GM21737 (cell line): ENCODE measurements around the gene PLAC9.

Experiments
- ATAC-seq: cut with Tn5 transposase; IDR thresholded peaks from one replicate; pipeline ENCODE4 v1.9.1; 2021; ENCODE audit warnings: mild to moderate bottlenecking, moderate library complexity; ENCODE audit not compliant: unreplicated experiment

PLAC9 gene

DNA sequence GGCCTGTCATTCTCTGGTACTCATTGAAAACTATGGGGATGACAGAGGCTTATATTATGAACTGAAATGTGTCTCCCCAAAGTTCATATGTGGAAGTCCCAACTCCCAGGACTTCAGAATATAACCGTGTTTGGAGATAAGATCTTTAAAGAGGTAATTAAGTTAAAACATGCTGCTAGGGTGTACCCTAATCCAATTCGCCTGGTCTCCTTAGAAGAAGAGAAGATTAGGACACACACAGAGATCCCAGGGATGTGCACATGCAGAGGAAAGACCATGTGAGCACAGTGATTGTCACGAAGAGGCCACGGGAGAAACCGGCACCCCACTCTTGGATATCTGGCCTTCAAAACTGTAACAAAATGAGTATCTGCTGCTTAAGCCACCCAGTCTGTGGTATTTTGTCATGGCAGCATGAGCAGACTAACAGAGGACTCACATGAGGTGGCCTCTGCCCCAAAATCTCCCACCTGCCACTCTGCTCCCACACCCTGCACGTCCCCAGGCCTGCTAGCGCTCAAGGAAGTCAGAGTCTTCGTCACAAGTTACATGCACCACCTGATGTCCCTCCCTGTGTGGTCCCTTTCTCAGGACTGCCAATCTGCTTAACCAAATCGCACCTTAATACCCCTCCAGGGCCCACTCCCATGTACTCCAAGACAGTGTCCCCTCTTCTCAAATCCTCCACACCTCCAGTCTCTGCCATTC lies 26.8 kb downstream of the PLAC9 start:
- no peak for ATAC-seq

DNA sequence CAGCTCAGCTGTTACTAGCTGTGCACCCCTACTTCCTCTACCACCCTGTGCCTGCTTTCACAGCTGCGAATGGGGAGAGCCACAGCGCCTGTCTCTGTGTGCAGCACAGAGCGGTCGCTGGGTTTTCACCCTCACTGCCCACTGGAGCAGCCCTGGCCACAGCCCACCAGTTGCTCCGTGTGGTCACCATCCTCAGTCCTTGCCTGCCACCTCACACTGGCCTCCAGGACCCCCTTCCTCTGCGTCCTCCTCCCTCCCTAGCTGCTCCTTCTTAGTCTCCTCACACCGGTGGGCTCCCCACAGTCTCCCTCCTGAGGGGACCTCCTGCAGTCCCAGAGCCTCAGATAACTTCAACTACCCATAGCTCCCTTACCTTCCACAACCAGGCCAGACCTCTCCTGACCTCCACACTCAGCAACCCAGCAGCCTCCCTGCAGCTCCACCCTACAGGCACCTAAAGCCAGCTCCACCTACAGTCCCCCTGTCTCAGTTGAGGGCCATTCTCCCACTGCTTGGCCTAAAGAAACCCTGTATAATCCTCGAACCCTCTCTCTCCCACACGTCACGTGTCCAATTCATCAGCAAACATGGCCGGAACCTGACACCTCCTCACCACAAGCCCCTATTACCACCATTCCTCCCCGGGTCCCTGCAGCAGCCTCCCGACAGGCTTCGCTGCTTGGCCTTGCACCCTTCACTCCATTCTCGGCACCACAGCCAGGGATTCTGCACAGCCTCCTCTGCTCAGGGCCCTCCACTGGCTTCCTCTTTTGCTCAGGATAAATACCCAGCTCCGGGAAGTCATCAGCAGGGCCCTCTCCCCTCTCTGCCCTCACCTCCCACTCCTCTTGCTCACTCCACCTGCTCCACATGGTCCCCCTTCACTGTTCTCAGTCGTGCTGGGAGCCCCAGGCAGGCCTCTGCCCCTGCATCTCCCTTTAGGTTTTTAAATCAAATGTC lies 28.1 kb downstream of the PLAC9 start:
- ATAC-seq, result no peak

DNA sequence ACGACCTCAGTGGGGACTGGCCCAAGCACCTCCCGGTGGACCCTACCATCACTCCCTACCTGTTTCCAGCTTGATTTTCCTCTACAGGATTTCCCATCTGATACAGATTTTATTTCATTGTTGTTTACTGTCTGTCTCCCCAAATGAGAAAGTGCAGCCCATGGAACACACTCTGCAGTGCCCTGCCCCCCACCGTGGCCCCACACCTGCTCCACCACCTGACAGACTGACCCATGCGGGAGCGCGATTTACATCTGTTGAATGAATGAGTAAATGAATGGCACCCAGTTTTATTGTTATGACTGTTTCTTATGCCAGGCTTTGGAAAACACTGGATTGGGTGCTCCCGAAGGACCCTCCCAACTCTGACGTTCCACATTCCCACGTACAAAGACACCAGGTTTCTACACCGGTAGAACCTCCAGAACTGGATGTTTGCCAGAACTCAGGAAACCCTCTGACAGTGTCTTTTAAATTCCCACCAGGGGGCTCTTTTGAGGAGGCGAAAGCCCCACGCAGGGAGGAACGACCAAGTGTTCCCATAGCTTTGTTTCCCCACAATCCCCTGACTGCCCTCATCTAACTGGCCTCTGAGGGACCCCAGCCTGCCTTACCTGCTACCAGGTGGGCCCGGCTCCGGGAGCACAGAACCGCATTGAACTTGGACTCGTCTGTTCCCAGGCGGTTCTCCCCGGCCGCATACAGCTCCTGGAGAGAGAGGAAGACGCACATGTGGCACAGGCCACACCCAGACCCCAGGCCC lies 29.0 kb downstream of the PLAC9 start:
- ATAC-seq, result no peak

DNA sequence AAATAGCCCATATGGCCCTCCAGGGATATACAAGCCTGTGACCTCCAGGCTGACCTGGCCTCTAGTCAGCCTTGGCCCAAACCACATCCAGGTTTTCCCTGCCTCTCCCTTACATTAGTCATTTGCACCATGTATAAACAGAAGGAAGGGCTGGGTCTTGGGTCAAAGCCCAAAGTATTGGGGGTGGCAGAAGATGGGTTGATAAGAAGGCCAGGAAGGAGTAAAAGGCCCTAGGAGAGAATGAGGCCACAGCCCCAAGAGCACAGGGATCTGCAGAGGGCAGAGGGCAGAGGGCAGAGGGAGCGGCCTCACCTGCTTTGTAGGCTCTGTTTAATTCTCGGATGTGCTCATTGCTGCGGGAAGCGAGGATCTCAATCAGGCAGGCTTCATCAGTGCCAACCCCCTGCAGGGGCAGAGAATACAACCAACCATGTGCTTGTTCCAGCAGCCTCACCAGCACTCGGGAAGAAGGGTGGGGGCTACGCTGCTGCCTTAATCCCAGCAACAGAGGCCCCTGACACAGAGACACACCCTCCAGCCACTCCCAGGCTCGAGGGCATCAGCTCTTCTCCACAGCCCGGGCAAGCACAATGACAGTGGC lies 31.3 kb downstream of the PLAC9 start:
- no peak for ATAC-seq

DNA sequence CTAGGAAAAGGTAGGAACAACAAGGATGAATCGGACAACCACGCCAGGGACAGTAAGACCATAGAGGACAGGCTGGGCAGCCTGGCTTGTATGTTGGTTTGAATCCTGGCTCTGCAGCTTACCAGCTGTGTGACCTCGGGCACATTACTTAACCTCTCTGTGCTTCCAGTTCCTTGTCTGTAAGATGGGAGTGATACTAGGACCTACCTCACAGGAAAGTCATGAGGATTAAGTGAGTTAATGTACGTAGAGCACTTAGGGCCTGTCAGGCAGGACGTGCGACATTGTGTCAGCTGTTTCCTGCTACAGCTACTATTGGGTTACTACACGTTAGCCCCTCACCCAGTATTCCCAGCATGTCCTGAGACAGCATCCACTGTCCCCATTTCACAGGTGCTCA lies 32.1 kb downstream of the PLAC9 start:
- no peak for ATAC-seq

DNA sequence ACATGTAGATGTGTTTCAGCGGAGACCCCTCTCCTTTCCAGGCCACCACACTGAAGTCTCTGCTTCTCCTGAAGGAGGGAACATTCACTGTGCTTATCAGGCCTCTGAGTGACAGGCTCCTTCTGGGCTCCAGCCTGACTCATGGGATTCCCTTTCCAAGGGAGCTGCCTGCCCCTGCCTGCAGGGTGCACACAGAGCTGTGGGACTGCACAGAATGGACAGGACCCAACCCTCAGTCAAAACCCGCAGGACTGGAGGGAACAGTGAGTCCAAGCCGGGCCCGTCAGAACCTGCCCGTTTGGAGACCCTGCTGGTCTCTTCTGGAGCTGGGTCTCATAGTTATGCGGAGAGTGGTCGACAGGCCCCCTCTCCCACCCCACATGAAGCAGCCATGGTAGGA lies 32.6 kb downstream of the PLAC9 start:
- no peak for ATAC-seq

DNA sequence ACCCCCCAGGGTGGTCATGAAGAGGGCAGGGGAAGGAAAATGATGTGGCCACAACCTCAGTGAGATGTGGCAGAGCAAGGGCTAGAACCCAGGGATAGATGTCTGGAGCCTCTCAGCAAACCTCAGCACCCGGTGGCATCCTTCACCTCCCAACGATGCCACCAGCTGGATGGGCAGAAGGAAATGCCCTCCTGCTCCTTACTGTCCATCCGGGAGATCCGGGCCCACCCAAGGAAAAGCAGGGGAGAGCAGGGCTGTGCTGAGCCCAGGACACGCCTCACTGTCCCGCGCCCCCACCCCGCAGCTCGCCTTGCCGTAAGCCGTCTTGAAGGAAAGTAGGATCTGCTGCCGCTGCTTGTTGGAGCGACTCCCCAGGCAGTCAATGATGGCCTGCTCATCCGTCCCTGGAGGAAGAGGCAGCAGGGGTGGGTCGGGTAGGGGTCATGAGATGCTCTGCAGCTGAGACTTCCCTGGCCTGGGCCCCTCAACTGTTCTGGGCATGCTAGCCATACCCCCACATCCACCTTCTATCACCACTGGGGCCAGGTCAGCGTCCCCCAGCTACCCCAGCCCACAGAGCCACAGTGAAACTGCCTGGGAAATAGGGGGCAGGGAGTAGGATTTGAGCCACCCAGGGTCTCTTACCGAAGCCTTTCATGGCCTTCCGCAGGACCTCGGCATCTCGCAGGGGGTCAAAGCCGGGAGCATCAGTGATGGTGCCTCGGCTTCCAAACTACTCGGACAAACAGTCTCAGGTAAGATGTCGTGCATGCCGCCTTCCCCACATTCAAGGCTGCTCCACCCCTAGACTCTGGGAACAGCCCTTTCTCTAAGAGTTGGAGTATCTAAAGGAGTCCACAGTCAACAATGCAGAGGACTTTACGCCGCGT lies 34.3 kb downstream of the PLAC9 start:
- ATAC-seq, result no peak

DNA sequence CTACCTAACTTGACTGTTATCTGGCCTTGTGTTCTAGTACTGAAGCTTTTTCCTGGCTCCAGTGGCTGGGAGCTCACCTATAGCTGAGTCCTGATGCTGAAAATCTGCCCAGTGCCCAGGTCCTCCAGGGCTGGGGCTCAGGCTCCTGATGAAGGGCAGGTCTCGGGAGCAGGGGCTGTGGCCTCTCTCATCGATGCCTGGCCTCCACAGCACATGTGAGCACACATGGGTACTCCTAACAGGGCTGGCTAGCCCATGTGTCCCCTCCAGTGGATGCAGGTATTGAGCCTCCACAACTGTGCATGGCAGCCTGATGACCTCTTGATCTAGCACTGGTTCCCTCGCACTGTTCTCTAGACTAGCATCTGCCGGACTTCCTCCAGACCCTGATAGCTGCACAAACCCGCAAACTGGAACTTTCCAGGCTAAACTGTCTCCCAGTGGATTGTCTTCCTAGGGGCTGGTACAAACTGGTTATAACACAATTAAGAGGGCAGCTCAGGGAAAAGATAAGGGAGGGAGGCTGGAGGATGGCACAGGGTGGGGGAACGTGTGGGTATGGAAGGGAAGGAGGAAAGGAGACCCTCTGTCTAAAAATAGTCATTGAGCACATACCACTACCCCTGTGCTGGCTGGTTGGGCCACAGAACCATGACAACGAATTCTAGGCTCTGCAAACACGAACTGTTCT lies 35.1 kb downstream of the PLAC9 start:
- no peak for ATAC-seq

DNA sequence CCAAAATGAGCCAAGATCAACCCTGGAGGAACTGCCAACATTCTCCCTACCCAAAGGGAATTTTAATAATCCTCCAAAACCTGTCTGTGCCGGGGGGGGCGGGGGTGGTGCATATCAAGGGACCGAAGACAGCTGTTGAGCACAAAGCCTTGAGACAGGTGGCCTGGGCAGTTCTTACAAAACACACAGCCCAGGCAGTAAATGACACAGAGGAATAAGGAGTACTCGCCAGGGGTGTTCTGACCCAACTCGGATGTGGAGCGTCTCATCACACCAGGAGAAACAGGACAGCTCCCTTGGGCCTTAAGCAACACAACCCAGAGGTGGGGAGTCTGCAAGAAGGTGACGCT lies 35.6 kb downstream of the PLAC9 start:
- no peak for ATAC-seq

DNA sequence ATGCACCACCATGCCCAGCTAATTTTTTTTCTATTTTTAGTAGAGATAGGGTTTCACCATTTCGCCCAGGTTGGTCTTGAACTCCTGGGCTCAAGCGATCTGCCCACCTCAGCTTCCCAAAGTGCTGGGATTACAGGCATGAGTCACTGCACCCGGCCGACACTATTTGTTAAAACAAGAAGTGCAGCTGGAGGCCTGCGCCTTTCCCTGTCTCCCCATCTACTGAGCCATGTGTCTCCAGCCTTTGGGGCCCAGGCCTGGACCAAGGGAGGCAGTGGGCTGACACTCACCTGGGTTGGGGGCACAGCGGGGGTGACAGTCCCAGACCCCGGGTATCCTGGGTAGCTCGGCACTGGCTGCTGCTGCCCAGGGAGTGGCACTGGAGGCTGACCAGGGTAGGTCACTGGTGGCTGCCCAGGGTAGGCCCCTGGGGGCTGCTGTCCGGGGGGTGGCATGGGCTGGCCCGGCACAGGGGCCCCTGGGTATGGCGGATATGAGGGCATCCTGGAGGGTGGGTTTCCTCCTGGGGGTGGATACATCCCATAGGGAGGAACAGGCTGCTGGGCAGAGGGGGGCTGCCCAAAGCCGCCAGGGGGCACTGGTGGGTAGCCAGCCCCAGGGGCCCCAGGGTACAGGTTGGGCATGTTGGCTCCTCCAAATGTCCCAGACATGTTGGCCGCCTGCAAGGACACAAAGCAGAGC lies 36.3 kb downstream of the PLAC9 start:
- no peak for ATAC-seq

DNA sequence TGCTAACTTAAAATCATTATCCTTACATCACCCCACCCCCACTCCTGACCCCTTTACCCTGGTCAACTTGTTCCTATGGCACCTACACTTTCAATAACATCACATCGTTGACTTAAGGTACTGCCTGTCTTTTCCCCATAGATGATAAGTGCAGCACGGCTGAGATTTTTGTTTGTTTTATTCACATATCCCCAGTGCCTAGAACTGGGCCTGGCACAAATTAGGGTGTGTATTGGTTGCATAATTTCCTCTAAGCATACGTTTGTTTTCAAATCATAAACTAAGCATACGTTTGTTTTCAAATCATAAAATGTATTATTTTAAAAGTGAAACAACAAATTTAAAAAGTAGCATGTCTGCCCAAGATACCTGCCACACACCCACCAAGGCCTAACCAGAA lies 37.5 kb downstream of the PLAC9 start:
- ATAC-seq, result no peak

DNA sequence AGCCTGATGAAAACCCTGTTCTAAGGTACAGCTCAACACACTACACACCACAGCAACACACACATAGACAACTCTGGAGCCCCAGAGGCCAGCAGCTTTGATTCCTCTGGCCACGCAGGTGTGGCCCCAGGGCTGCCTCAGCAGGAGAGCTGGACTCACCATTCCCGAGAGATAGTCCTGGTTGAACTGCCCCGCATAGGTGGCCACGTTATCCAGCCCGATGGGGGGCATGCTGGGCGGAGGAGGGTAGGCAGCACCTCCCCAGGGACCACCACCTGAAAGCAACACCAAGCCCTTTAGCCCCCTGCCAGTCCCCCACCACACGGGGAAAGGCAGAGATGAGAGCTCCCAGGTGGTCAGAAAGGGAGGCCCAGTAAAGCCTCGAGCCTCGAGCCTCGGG lies 38.1 kb downstream of the PLAC9 start:
- no peak for ATAC-seq

DNA sequence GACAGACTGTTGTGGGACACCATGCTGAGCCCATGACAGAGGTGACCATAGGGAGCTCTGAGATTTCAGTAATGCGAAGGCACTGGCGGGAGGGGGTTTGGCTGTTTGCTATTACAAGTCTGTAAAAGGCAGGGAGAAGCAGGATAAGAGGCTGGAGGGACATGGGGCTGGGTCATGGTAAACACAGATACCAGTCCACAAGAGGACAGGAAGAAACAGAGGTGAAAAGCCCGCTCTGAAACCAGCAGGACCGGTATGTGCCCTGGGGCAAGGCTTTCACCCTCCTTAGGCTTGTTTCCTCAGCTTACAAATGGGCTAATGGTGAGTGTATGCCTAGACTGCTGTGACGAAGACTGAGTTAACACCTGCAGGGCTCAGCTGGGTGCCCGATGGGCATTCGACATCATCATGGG lies 38.7 kb downstream of the PLAC9 start:
- ATAC-seq, result no peak

DNA sequence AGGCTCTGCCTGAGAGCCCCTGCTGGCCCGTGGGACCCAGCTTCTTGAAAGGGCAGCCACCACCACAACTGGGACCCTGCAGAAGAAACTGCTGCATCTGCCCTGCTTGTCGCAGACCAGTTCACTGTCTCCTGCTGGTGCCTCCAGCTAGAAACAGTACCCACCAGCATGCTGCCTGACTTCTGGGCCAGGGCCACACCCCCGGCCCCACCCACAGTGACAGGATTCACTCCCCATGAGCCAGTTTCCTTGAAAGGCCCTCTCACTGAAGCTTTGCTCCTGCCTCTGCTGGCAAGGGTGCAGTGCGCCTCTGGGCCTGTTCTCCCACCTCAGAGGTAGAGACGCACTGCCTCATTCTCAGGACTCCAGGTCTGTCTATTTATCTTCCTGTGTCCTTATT lies 40.4 kb downstream of the PLAC9 start:
- no peak for ATAC-seq

DNA sequence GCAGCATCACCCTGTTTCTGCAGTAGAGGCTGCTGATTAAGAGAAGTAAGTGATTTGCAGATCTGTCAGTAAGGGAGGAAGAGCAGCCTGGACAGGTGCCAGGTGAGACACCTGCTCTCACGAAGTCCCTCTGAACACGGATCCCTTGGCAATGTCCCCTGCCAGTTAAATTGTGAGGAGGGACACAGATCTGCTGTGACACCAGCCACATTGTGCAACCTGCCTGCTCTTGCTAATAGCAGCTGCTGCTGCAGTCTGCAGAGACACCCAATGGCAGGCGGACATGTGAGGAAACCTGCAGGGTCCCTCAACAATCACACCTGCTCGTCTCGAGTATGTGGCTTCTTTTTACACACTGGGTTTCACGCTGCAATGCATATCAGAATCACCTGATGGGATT lies 40.9 kb downstream of the PLAC9 start:
- no peak for ATAC-seq

DNA sequence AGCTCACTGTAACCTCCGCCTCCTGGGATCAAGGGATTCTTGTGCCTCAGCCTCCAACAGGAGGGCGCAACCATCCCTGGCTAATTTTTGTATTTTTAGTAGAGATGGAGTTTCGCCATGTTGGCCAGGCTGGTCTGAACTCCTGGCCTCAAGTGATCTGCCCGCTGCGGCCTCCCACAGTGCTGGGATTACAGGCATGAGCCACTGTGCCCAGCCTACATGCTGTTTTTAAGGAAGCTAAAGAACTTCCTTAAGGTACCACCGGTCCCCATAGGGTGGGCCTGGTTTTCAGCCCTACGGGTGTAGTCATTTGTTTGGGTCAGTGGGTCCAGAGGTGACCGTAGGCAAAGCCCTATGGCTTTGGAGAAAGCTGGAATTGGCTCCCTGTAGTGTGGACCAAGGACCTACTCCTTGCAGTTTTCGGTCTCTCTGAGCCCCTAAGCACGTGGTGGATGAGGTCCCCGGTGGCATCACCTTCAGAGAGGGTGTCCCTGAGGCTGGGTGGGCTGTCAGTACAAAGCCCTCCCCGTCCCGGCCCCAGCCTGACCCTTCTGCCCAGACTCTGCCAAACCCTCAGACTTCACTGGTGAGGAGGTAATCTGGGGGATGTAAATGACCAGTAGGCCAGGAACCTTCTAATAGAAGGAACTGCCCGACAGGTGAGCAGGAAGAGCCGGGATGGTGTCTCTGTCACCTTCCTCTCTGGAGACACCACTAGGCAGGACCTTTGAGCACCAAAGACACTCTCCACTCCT lies 42.3 kb downstream of the PLAC9 start:
- ATAC-seq, result no peak

DNA sequence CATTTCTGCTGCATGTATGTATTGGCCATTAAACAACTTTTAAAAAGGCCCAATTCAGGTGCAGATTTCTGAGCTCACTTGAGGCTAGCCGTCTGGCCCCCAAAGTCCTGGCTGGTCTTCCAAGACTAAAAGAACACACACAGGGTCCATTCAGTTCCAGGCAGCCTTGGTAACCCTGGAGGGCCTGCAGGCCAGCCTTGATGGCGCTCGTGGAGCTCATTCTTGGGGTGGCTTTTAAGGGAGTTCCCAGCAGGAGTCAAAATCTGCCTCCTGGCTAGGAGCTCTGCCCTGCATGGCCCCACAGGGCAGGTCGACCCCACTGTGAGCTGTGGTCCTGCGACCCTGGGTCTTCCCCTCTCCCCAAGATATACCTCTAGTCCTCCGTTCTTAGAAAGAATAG lies 44.0 kb downstream of the PLAC9 start:
- no peak for ATAC-seq
